ENCODE measurements around the gene NEUROD2. TPM values are rescaled to one million over a fixed set of nuclear protein-coding genes. Genes with fewer than 3 reads are reported as not detected.

The NEUROD2 gene
- polyA plus RNA-seq, 1 of the 3 experiments (the other 2 are of a cell fraction) = not detected

DNA sequence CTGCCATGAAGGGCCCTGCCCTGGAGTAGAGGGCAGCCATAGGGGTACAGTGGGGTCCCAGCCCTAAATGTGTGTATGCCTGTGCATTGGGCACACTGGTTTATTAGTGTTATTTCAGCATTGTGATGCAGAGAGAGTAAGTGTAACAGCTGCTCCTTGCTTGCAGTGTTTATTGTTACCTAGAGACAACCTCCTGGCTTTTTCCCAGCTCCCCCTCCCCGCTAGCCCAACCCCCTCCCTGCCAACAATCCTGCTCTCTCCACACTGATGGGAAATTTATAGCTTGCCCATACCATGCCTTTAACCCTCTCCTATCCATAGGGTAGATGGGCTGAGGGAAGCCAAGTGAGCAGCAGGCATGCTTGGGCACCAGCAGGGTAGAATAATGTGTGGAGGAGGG is 51.3 kb downstream of the NEUROD2 start:
- Histone ChIP-seq H3K27ac (ENCODE audit: low read depth in 2 of 2, low read length in 1 of 2) (no peak overlapping the region), H3K4me1 (ENCODE audit: control insufficient read depth in 1 of 2, insufficient read depth in 2 of 2, low read depth in 1 of 2, low read length in 1 of 2) (peaks cover 0 to 12% of the 10 kb centered on the region in 2 experiments; a peak in 1 of 4 replicates), H3K9ac (no peak overlapping the region), H3K36me3 (replicated peaks in 1 of 2; ENCODE audit: control insufficient read depth in 1 of 2, insufficient read depth in 2 of 2, low read length in 1 of 2) (peaks cover 27 to 28% of the 10 kb centered on the region in 2 experiments), H3K9me3 (no peaks in the 10 kb centered on the region), H3K4me3 (ENCODE audit: low read depth in 2 of 2, low read length in 1 of 2) (no peak overlapping the region), H2AFZ (ENCODE audit: low read depth) (no peak overlapping the region), H3F3A (replicated peaks; ENCODE audit: insufficient read depth) (no peaks in the 10 kb centered on the region), H4K20me1 (ENCODE audit: insufficient read depth) (no peaks in the 10 kb centered on the region), H3K9me2 (no peaks in the 10 kb centered on the region), H3K79me2 (ENCODE audit: insufficient read depth) (no peaks in the 10 kb centered on the region), H3K4me2 (no peak overlapping the region), H3K27me3 (ENCODE audit: insufficient read depth) (no peaks in the 10 kb centered on the region)
- CTCF ChIA-PET = interaction anchor here (1.4 to 19.7 kb wide), 4 partner anchors 8 to 68 kb away, joined by 7 to 483 read pairs (median 36); partner anchors contain the start of gene PPP1R1B
- WGBS (ENCODE audit: low lambda C conversion rate) = 69% methylated on average over 1 of the region's 1 CpG
- no peak for DNase-seq
- TF ChIP-seq RCOR1 (IDR thresholded peaks at IDR 0.05; ENCODE audit: low read length) = no peak
- POLR2A ChIA-PET = no interaction called here

DNA sequence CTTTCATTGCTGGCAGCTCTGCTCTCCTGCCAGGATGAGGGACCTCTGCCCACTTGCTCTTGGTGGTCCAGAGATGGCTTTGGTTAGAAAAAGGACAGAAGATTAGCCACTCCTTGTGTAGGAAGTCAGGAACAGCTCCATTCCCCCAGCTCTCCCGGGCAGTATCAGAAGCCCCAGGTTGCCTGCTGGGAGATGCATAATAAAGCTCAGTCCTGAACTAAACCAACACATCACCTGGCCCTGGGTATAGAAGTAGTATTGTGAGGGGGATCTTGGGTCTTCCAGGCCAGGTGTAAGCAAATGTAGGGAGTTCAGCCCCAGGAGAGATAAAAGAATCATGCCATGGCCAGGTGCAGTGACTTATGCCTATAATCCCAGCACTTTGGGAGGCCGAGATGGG is 52.4 kb downstream of the NEUROD2 start:
- ChIA-PET CTCF (interaction anchor here (0.7 to 19.7 kb wide), 4 partner anchors 7 to 69 kb away, joined by 4 to 483 read pairs (median 30); partner anchors contain the start of gene PPP1R1B), POLR2A (no interaction called here)
- H3K9me3 ChIP-seq = no peaks in the 10 kb centered on the region
- DNase-seq = no peak
- no peak overlapping the region for H3K9ac ChIP-seq
- H3F3A ChIP-seq (replicated peaks; ENCODE audit: insufficient read depth) = peaks cover 3% of the 10 kb centered on the region
- H3K79me2 ChIP-seq (ENCODE audit: insufficient read depth) = no peaks in the 10 kb centered on the region
- no peaks in the 10 kb centered on the region for H3K27me3 ChIP-seq (ENCODE audit: insufficient read depth)
- H3K36me3 ChIP-seq (replicated peaks in 1 of 2; ENCODE audit: control insufficient read depth in 1 of 2, insufficient read depth in 2 of 2, low read length in 1 of 2) = peaks cover 27 to 32% of the 10 kb centered on the region in 2 experiments
- peaks cover 0 to 13% of the 10 kb centered on the region in 2 experiments; a peak in 1 of 4 replicates for H3K4me1 ChIP-seq (ENCODE audit: control insufficient read depth in 1 of 2, insufficient read depth in 2 of 2, low read depth in 1 of 2, low read length in 1 of 2)
- no peak overlapping the region for H3K27ac ChIP-seq (ENCODE audit: low read depth in 2 of 2, low read length in 1 of 2)
- TF ChIP-seq ELF1 (IDR thresholded peaks at IDR 0.05) (no peak), EP300 (IDR thresholded peaks at IDR 0.05; ENCODE audit: borderline replicate concordance in 1 of 2, low read depth in 1 of 2, low read length in 1 of 2) (no peak), FOSL2 (IDR thresholded peaks at IDR 0.05; ENCODE audit: borderline replicate concordance, low read depth) (no peak)
- WGBS (ENCODE audit: low lambda C conversion rate) = 100% methylated on average over 2 of the region's 2 CpGs
- no peak overlapping the region for H3K4me3 ChIP-seq (ENCODE audit: low read depth in 2 of 2, low read length in 1 of 2)
- H4K20me1 ChIP-seq (ENCODE audit: insufficient read depth) = no peaks in the 10 kb centered on the region
- no peak overlapping the region for H3K4me2 ChIP-seq
- H3K9me2 ChIP-seq = no peaks in the 10 kb centered on the region
- no peak overlapping the region for H2AFZ ChIP-seq (ENCODE audit: low read depth)

Other genes with a start within 250 kb of the NEUROD2 start
- gene FBXL20, start 206.3 kb downstream of the NEUROD2 start, polyA plus RNA-seq (2012; rRNA removed) = 2.2 and 2.7 TPM in 2 replicates
- gene MED1, start 156.7 kb downstream of the NEUROD2 start, polyA plus RNA-seq (2012; rRNA removed) = 12.3 and 19.9 TPM in 2 replicates
- 11.6 and 15.7 TPM in 2 replicates for gene CDK12, start 146.4 kb downstream of the NEUROD2 start, polyA plus RNA-seq (2012; rRNA removed)
- gene PPP1R1B, start 19.0 kb upstream of the NEUROD2 start, polyA plus RNA-seq (2012; rRNA removed) = 0.05 and 0.07 TPM in 2 replicates
- gene STARD3, start 29.2 kb upstream of the NEUROD2 start, polyA plus RNA-seq (2012; rRNA removed) = 76.8 and 78.0 TPM in 2 replicates
- 0.43 and 0.67 TPM in 2 replicates for gene TCAP, start 57.4 kb upstream of the NEUROD2 start, polyA plus RNA-seq (2012; rRNA removed)
- gene PNMT, start 60.5 kb upstream of the NEUROD2 start, polyA plus RNA-seq (2012; rRNA removed) = 0.05 and 0.07 TPM in 2 replicates
- gene PGAP3, start 80.1 kb upstream of the NEUROD2 start, polyA plus RNA-seq (2012; rRNA removed) = 20.9 and 25.8 TPM in 2 replicates
- gene ERBB2, start 92.1 kb upstream of the NEUROD2 start, polyA plus RNA-seq (2012; rRNA removed) = 1.9 and 2.6 TPM in 2 replicates
- gene MIEN1, start 122.6 kb upstream of the NEUROD2 start, polyA plus RNA-seq (2012; rRNA removed) = 100 and 105 TPM in 2 replicates
- not detected in 2 replicates for gene GRB7, start 130.0 kb upstream of the NEUROD2 start, polyA plus RNA-seq (2012; rRNA removed)